HEK293 (cell line): ENCODE data around the gene SLC38A8.

ENCODE experiments used
- CTCF ChIA-PET: fragments of 350-600 bp; formaldehyde crosslinking; extraction: SDS; loops from one replicate; lab custom pipeline; 2021; ENCODE audit warnings: antibody characterized with exemption; lab: Yijun Ruan, JAX
- POLR2A ChIA-PET: fragments of 300-600 bp; formaldehyde crosslinking; extraction: SDS; loops from one replicate; lab custom pipeline; 2020; ENCODE audit warnings: antibody characterized with exemption, inconsistent platforms; lab: Yijun Ruan, JAX
- H3K27ac ChIP-seq: fragments of 200-500 bp; sonication (Bioruptor generic); 2 replicates; pipeline ENCODE4 v1.5.1; 2014; ENCODE audit warnings: low read depth, low read length, control low read depth, inconsistent platforms; ENCODE audit errors: extremely low read depth
- H3K36me3 ChIP-seq, 2 experiments: fragments of 200-500 bp in 1 of 2; sonication (Bioruptor generic) in 1 of 2; 1 replicate in 1 of 2; 2 replicates in 1 of 2; pipeline ENCODE4 v1.5.1; 2014 to 2017; ENCODE audit warnings: inconsistent platforms in 2 of 2, low read length in 2 of 2; ENCODE audit not compliant: control insufficient read depth in 2 of 2, insufficient read depth in 1 of 2
- H3K4me1 ChIP-seq: fragments of 200-500 bp; sonication (Bioruptor generic); 2 replicates; pipeline ENCODE4 v1.5.1; 2014; ENCODE audit warnings: mild to moderate bottlenecking, low read length, inconsistent platforms; ENCODE audit not compliant: control insufficient read depth, insufficient read depth
- H3K4me3 ChIP-seq: 2 replicates; pipeline ENCODE4 v1.5.1; 2011; ENCODE audit warnings: low read depth, mild to moderate bottlenecking, control low read depth, low read length, moderate library complexity
- H3K9me3 ChIP-seq: fragments of 200-500 bp; sonication (Bioruptor generic); 2 replicates; pipeline ENCODE4 v1.5.1; 2014; ENCODE audit warnings: low read depth, low read length, inconsistent platforms; ENCODE audit not compliant: control insufficient read depth, insufficient read depth
- HOXA7 ChIP-seq: sonication (generic); formaldehyde crosslinking; IDR thresholded peaks from 2 replicates; pipeline ENCODE4 v1.8.1; 2022; ENCODE audit warnings: missing genetic modification reagents, borderline replicate concordance
- RBAK ChIP-seq: fragments of 450-650 bp; formaldehyde crosslinking; IDR thresholded peaks from 2 replicates; pipeline ENCODE4 v1.5.1; 2016; ENCODE audit warnings: missing biosample characterization, missing genetic modification characterization
- TRIM28 ChIP-seq: IDR thresholded peaks from 2 replicates; pipeline ENCODE4 v1.6.1; 2011; ENCODE audit warnings: low read length, control low read depth, borderline replicate concordance
- ZNF366 ChIP-seq: fragments of 450-650 bp; formaldehyde crosslinking; conservative IDR thresholded peaks from 2 replicates; pipeline ENCODE4 v1.5.1; 2016; ENCODE audit warnings: missing biosample characterization, missing genetic modification characterization
- ZNF529 ChIP-seq: fragments of 450-650 bp; formaldehyde crosslinking; IDR thresholded peaks from 2 replicates; pipeline ENCODE4 v1.5.1; 2017; ENCODE audit warnings: missing genetic modification characterization, missing biosample characterization; ENCODE audit not compliant: insufficient replicate concordance
- ZNF560 ChIP-seq: fragments of 450-650 bp; formaldehyde crosslinking; IDR thresholded peaks from 2 replicates; pipeline ENCODE4 v1.5.1; 2017; ENCODE audit warnings: missing biosample characterization, missing genetic modification characterization, borderline replicate concordance
- ZNF596 ChIP-seq: fragments of 450-650 bp; IDR thresholded peaks from 2 replicates; pipeline ENCODE4 v1.5.0; 2018; ENCODE audit warnings: missing biosample characterization, mild to moderate bottlenecking, missing genetic modification characterization, moderate library complexity
- ZNF624 ChIP-seq: fragments of 450-650 bp; formaldehyde crosslinking; IDR thresholded peaks from 2 replicates; pipeline ENCODE4 v1.5.1; 2017; ENCODE audit warnings: missing biosample characterization, missing genetic modification characterization
- ZNF654 ChIP-seq: fragments of 450-650 bp; formaldehyde crosslinking; IDR thresholded peaks from 2 replicates; pipeline ENCODE4 v1.5.1; 2016; ENCODE audit warnings: low read depth, missing biosample characterization, missing genetic modification characterization
- ZNF658 ChIP-seq: fragments of 450-650 bp; formaldehyde crosslinking; IDR thresholded peaks from 2 replicates; pipeline ENCODE4; 2016; ENCODE audit warnings: missing biosample characterization, missing genetic modification characterization
- ZNF791 ChIP-seq: fragments of 450-650 bp; formaldehyde crosslinking; IDR thresholded peaks from 2 replicates; pipeline ENCODE4 v1.5.1; 2016; ENCODE audit warnings: missing biosample characterization, missing genetic modification characterization
- TF ChIP-seq, protein P1 (sequence below): fragments of 450-650 bp; formaldehyde crosslinking; IDR thresholded peaks from 2 replicates; pipeline ENCODE4 v1.5.1; 2016; ENCODE audit warnings: missing biosample characterization, missing genetic modification characterization
- TF ChIP-seq, protein P2 (sequence below): fragments of 450-650 bp; formaldehyde crosslinking; IDR thresholded peaks from 2 replicates; pipeline ENCODE4 v1.5.1; 2016; ENCODE audit warnings: missing biosample characterization, missing genetic modification characterization
- TF ChIP-seq, protein P3 (sequence below): fragments of 450-650 bp; formaldehyde crosslinking; IDR thresholded peaks from 2 replicates; pipeline ENCODE4 v1.5.1; 2016; ENCODE audit warnings: missing biosample characterization, missing genetic modification characterization, borderline replicate concordance

SLC38A8 gene

DNA sequence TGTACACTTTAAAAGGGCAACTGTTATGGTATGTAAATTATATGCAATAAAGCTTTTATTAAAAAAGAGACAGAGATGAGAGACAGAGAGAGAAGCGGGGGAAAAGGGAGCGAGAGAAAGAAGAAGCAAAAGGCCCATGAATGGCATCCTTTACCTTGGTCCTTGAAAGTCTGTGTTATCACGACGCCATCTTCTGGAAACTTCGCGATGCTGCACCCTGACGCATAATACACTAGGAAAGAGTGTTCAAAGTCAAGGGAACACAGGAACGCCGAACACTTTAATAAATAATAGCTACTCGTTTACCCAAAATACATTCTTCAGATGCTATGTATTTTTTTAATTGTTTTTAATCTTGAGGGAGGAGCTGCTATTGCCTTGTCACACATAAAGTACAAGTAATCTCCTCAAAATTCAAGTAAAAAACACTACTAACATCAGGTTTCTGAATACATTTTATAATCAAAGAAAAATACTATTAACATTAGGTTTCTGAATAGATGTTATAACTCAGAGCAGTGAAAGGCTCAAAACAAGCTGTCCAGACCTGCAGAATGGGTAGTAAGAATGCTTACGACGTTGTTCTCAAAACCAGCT lies 23.0 kb upstream of the SLC38A8 start:
- Histone ChIP-seq H3K9me3 (no peaks in the 10 kb centered on the region), H3K4me3 (no peak overlapping the region), H3K27ac (no peak overlapping the region), H3K36me3 (peaks cover 31 to 94% of the 10 kb centered on the region in 2 experiments), H3K4me1 (no peaks in the 10 kb centered on the region)
- TF ChIP-seq ZNF596 (peak; percentile 38; the same call in 1 of the 2 replicates), ZNF654 (peak; percentile 67), ZNF658 (tag by site-specific recombination) (no peak), HOXA7 (CRISPR knock-in tag) (no peak), ZNF791 (tag by site-specific recombination) (no peak), TRIM28 (no peak), ZNF366 (tag by site-specific recombination) (0 out of 2 replicates have a peak, but pooled peaks have one; percentile 18)
- TF ChIP-seq, protein P1, sequence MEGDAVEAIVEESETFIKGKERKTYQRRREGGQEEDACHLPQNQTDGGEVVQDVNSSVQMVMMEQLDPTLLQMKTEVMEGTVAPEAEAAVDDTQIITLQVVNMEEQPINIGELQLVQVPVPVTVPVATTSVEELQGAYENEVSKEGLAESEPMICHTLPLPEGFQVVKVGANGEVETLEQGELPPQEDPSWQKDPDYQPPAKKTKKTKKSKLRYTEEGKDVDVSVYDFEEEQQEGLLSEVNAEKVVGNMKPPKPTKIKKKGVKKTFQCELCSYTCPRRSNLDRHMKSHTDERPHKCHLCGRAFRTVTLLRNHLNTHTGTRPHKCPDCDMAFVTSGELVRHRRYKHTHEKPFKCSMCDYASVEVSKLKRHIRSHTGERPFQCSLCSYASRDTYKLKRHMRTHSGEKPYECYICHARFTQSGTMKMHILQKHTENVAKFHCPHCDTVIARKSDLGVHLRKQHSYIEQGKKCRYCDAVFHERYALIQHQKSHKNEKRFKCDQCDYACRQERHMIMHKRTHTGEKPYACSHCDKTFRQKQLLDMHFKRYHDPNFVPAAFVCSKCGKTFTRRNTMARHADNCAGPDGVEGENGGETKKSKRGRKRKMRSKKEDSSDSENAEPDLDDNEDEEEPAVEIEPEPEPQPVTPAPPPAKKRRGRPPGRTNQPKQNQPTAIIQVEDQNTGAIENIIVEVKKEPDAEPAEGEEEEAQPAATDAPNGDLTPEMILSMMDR, result peak; percentile 50; the same call in 1 of the 2 replicates
- TF ChIP-seq, protein P2, sequence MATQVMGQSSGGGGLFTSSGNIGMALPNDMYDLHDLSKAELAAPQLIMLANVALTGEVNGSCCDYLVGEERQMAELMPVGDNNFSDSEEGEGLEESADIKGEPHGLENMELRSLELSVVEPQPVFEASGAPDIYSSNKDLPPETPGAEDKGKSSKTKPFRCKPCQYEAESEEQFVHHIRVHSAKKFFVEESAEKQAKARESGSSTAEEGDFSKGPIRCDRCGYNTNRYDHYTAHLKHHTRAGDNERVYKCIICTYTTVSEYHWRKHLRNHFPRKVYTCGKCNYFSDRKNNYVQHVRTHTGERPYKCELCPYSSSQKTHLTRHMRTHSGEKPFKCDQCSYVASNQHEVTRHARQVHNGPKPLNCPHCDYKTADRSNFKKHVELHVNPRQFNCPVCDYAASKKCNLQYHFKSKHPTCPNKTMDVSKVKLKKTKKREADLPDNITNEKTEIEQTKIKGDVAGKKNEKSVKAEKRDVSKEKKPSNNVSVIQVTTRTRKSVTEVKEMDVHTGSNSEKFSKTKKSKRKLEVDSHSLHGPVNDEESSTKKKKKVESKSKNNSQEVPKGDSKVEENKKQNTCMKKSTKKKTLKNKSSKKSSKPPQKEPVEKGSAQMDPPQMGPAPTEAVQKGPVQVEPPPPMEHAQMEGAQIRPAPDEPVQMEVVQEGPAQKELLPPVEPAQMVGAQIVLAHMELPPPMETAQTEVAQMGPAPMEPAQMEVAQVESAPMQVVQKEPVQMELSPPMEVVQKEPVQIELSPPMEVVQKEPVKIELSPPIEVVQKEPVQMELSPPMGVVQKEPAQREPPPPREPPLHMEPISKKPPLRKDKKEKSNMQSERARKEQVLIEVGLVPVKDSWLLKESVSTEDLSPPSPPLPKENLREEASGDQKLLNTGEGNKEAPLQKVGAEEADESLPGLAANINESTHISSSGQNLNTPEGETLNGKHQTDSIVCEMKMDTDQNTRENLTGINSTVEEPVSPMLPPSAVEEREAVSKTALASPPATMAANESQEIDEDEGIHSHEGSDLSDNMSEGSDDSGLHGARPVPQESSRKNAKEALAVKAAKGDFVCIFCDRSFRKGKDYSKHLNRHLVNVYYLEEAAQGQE (tag by site-specific recombination), result no peak
- ChIA-PET POLR2A (no interaction called here), CTCF (interaction anchor here (0.6 to 8.0 kb wide), 67 partner anchors 9 to 1284 kb away, joined by 3 to 174 read pairs (median 4); partner anchors contain the start of genes KCNG4, NECAB2, OSGIN1 and SLC38A8)

DNA sequence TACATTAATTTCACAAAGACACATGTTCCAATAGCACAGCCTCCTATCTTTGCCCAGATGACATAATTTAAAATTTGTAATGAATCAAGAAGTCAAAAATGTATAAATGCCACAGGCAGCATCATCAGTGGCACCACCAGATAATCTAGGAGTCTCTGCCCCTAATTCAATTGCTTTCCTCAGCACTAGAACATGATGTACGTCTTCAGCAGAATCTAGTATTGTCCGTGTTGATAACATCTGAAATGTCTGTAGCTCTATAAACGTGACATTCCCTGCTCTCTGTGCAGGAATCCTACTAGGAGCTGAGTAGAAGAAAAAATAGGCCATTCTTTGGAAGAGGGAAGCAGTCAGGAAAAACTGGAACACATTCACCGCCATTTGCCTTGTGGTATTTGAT lies 21.4 kb upstream of the SLC38A8 start:
- CTCF ChIA-PET, result interaction anchor here (0.6 to 8.0 kb wide), 12 partner anchors 8 to 137 kb away, joined by 3 to 174 read pairs (median 4); partner anchors contain the start of genes NECAB2 and OSGIN1

More for the DNA sequence above, 21.4 kb upstream of the SLC38A8 start:
- Histone ChIP-seq H3K9me3 (no peaks in the 10 kb centered on the region), H3K27ac (no peak overlapping the region), H3K36me3 (peaks cover 28 to 94% of the 10 kb centered on the region in 2 experiments), H3K4me3 (no peak overlapping the region), H3K4me1 (no peaks in the 10 kb centered on the region)
- POLR2A ChIA-PET, result no interaction called here
- no peak for TF ChIP-seq ZNF624 (tag by site-specific recombination)
- TF ChIP-seq RBAK, result no peak
- no peak for TF ChIP-seq ZNF529 (tag by site-specific recombination)
- TF ChIP-seq ZNF560 (tag by site-specific recombination), result no peak
- TF ChIP-seq, protein P3, sequence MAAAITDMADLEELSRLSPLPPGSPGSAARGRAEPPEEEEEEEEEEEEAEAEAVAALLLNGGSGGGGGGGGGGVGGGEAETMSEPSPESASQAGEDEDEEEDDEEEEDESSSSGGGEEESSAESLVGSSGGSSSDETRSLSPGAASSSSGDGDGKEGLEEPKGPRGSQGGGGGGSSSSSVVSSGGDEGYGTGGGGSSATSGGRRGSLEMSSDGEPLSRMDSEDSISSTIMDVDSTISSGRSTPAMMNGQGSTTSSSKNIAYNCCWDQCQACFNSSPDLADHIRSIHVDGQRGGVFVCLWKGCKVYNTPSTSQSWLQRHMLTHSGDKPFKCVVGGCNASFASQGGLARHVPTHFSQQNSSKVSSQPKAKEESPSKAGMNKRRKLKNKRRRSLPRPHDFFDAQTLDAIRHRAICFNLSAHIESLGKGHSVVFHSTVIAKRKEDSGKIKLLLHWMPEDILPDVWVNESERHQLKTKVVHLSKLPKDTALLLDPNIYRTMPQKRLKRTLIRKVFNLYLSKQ, result no peak
